Posterior cingulate gyrus (tissue), 11 donors: Measurements from ENCODE around the gene RHD.
"Not testable (repeated sequence)": the region's sequence is repeated elsewhere in the genome, so short reads cannot be mapped to it uniquely, and the experiment has no call there.

Experiments used
- DNase-seq, 10 donors: peaks; one replicate each; pipeline versions ENCODE4 v3.0.0 to v3.0.0-alpha.2; 2020 to 2021; ENCODE audit warnings: mixed read lengths in 3 of 10
- intact Hi-C: fragments of 100-400 bp; cut with DNase I; formaldehyde crosslinking; loops from one replicate; pipeline ENCODE4 v1.15.1; 2023

RHD gene

GRCh38 chr1:25272238-25272637 is at the start of gene RHD:
Gene RHD, plus strand, starts transcription at chr1:25272509. Its CDS starts 39 bp downstream, at chr1:25272548.
- not testable (repeated sequence) for DNase-seq

GRCh38 chr1:25222606-25223005 is 49.7 kb upstream of the RHD start:
- peak in 1 of 10 donors; percentile 60 for DNase-seq
- intact Hi-C loops, result no loop called here

More at GRCh38 chr1:25272238-25272637, at the start of gene RHD:
- intact Hi-C loops, result not testable (repeated sequence)

DNA sequence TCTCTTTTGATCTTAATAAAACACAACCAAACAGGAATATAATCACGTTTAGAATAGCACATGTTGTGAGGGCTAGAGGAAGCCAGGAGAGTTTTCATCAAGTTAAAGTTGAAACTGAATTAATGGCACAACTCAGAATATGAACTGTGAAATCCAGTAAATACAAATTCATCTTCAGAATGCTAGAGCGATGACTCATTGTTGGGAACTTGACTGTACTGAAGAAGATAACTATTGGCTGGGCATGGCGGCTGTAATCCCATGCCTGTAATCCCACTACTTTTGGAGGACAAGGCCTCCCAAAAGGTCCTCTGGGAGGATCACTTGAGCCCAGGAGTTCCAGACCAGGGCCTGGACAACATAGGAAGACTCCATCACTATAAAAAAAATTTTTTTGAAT is 48.8 kb upstream of the RHD start:
- intact Hi-C loops, result no loop called here

GRCh38 chr1:25232027-25232865 is 40.1 kb upstream of the RHD start, which contains the start of gene SYF2:
Gene SYF2, minus strand, starts transcription at chr1:25232502. Its CDS starts 35 bp downstream, at chr1:25232467.
- DNase-seq, result peak; percentile 86 to 99 (median 94)
- intact Hi-C loops, result no loop called here

More for the DNA sequence above, 48.8 kb upstream of the RHD start:
- no peak for DNase-seq

DNA sequence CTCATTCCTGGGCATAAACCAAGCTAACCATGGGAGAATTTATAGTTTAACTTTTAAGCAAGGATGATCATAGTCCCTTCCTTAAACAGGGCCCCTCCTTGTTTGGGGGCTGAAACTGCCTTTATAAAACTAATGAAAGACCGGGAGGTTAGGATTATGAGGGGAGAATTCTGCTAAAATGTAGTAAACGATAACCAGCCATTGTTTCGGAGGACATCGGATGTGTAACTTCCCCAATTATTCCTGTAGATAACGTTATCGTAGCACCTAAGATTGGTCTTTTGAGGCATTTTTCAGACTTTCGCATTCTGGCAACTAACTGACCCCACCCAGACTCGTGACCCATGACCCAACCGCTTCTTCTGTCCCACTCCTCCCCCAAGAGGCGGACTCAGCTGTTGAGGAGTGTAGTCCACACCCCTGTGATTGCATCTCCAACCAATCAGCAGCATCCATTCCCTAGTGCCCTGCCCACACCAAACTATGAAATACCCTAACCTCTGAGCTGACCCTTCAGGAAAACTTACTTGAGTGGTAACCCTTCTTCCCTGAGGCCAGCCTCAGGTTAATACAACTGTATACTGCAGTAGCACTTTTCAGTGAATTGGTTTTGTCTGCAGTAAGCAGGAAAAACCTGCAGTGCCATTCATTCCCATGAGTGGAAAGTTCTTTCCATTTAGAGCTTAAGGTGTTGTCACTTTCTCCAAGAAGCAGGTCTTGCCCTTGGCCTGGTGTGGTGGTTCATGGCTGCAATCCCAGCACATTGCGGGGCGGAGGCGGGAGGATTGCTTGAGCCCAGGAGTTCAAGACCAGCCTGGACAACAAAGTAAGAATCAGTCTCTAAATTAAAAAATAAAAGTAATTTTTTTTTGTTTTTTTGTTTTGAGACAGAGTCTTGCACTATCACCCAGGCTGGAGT is 39.2 kb upstream of the RHD start:
- peak; percentile 37 to 96 (median 65) for DNase-seq
- intact Hi-C loops, result no loop called here

- intact Hi-C loops, result not testable (repeated sequence)
Observed at GRCh38 chr1:25235411-25235810, 36.9 kb upstream of the RHD start.

GRCh38 chr1:25236261-25236660 is 36.0 kb upstream of the RHD start:
- DNase-seq, intact Hi-C loops: not testable (repeated sequence)

More at GRCh38 chr1:25235411-25235810, 36.9 kb upstream of the RHD start:
- DNase-seq, result not testable (repeated sequence)

- DNase-seq, result no peak
- intact Hi-C loops, result no loop called here
Observed at GRCh38 chr1:25238046-25238445, 34.3 kb upstream of the RHD start.

GRCh38 chr1:25239681-25240541 is 32.4 kb upstream of the RHD start:
- DNase-seq, result peak; percentile 77 to 98 (median 90)
- intact Hi-C loops, result loop anchor here (10.0 kb wide), 1 partner anchor 55 kb away; no protein-coding TSS in a partner anchor

DNA sequence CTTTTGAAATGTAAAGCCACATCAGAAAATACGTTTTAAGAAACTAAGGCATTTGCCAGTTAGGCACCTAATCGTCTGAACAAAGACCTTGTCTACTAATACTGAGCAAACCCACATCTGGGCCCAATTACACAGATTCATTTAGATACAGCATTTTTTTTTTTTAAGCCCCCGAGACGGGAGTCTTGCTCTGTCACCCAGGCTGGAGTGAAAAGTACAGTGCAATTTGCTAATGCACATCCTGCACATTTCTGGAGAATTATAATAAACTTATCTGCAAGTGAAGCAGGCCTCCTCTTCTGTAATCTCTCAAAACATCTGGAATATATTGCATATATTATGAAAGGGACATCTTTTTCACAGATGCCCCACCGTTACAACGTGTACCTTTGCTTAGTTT is 28.4 kb upstream of the RHD start:
- intact Hi-C loops, result loop anchor here (10.0 kb wide), 1 partner anchor 51 kb away; no protein-coding TSS in a partner anchor
- DNase-seq, result no peak

- intact Hi-C loops, result loop anchor here (10.0 kb wide), 1 partner anchor 49 kb away; no protein-coding TSS in a partner anchor
- no peak for DNase-seq
Observed at GRCh38 chr1:25245393-25245792, 26.9 kb upstream of the RHD start.

DNA sequence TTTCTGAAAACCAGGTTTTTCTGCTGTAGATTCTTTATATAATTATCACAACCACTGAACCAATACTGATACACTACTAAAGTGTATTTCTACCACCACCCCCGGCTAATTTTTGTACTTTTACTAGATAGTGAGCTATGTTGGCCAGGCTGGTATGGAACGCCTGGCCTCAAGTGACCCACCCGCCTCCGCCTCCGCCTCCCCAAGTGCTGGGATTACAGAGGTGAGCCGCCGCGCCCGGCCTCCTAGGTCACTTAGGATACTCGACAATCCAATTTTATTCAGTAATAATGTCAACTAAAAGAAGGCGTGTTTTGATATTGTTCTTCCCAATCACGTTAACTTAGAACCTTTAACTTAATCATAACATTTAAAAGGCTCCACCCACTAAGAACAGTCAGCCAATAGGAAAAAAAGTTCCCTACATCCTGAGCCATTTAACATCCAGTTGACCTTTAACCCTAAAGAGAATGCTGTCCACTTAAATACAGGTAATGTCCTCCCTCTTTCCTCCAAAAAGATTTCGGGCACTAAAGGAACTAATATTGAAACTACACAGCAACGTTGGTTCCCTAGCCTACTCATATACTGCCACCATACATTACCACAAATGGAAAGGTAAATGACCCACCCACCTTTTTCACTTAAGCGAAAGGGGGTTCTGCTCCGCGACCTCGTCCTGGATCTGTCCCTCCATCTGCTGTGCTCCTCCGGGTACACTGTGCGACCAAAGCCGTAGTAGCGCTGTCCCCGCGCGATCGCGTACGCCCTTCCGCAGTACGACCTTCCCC is 26.3 kb upstream of the RHD start:
- intact Hi-C loops, result loop anchor here (10.0 kb wide), 1 partner anchor 49 kb away; no protein-coding TSS in a partner anchor
- DNase-seq, result no peak

- DNase-seq, result peak in 6 of 10 donors; percentile 21 to 85 (median 33)
- intact Hi-C loops, result loop anchor here (10.0 kb wide), 1 partner anchor 48 kb away; no protein-coding TSS in a partner anchor
Observed at GRCh38 chr1:25246600-25247023, 25.7 kb upstream of the RHD start.

- intact Hi-C loops, result loop anchor here (10.0 kb wide), 1 partner anchor 48 kb away; no protein-coding TSS in a partner anchor
- DNase-seq, result peak; percentile 99 to 100 (median 100)
Observed at GRCh38 chr1:25247024-25247828, 25.1 kb upstream of the RHD start, which contains the start of gene RSRP1. Gene RSRP1, minus strand, starts transcription at chr1:25247454. Its CDS starts 491 bp downstream, at chr1:25246963.

DNA sequence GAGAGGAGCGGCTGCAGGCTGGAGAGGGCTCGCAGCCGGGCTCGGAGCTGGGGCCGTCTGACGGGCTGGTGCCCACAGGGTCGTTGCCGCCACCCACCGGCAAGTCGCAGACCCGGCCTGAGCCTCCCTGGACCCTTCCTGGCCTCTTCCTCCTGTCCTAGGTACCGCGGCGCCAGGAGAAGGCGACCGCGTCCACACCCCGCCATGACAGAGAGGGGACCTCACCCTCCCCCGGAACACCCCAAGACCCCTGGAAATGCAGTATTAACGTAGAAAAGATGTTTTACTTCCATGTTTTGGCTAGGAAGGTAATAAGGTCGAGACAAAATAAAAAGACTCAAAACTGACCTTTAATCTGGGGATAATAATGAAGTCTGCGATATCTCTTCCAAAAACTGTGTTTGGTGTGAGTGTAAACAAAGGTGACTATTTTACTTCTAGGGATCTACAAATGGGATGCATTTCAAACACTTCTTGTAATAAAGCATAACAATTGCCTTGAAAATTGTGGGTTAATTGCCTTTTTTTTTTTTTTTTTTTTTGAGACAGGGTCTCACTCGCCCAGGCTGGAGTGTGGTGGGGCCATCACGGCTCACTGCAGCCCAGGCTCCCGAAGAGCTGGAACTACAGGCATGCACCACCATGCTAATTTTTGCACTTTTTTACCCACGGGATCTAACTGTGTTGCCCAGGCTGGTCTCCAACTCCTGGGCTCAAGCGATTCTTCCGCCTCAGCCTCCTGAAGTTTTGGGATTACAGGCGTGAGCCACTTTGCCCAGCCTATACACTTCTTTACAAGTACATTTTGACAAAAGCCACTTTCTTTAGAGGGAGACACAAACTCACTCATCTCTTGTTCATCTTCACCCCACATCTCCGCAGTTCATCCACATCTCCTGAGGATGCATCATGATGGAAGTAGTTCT is 24.2 kb upstream of the RHD start:
- intact Hi-C loops, result loop anchor here (10.0 kb wide), 1 partner anchor 47 kb away; no protein-coding TSS in a partner anchor
- DNase-seq, result no peak

GRCh38 chr1:25253911-25254310 is 18.4 kb upstream of the RHD start:
- intact Hi-C loops, result no loop called here
- no peak for DNase-seq
